ENCODE data around the gene MARCHF5. TPM values are rescaled to one million over a fixed set of nuclear protein-coding genes. Genes with fewer than 3 reads are reported as not detected.

MARCHF5 gene
- 10 to 100 TPM; 12.8 to 26.5 (median 14.1) TPM for total RNA-seq
- polyA plus RNA-seq = 10 to 100 TPM in 1 of 2 donors, 1 to 10 TPM in 1; 4.2 to 11.4 TPM

- no peaks in the 10 kb centered on the region for H3K36me3 ChIP-seq
- peak within 1 kb of the TSS; percentile 57 to 97 (median 95) for H3K4me3 ChIP-seq
- H3K9me3 ChIP-seq = no peaks in the 10 kb centered on the region
- DNase-seq = peak; percentile 97 to 99 (median 97)
- H3K27ac ChIP-seq = peak within 1 kb of the TSS; percentile 71 to 99 (median 92)
- WGBS, 2 donors = 0 to 1% methylated on average over 57 to 79 of the region's 79 CpGs
- peak; percentile 95 to 99 (median 96) for ATAC-seq
- peak; percentile 59 to 70 (median 66) for TF ChIP-seq CTCF (IDR thresholded peaks at IDR 0.05)
- H3K4me1 ChIP-seq = peaks cover 0 to 8% (median 5%) of the 10 kb centered on the region in 3 donors
- H3K27me3 ChIP-seq = no peaks in the 10 kb centered on the region
- FAIRE-seq = no peak
- intact Hi-C loops (cut with DNase I) = loop anchor here in 1 of 3 donors (10.0 kb wide), 1 partner anchor 206 kb away; no protein-coding TSS in a partner anchor
Measured at GRCh38 chr10:92290837-92291615, at the start of gene MARCHF5, which contains the start of gene CPEB3. TSS of gene MARCHF5 (plus strand) at chr10:92291167. CDS start at chr10:92291495, 328 bp downstream. TSS of gene CPEB3 (minus strand) at chr10:92291078. CDS start at chr10:92240350, 50,728 bp downstream.

- TF ChIP-seq CTCF (IDR thresholded peaks at IDR 0.05) = no peak
- ATAC-seq (no peak), FAIRE-seq (no peak), DNase-seq (no peak)
- H3K9me3 ChIP-seq = no peaks in the 10 kb centered on the region
- H3K4me1 ChIP-seq = peaks cover 18 to 32% (median 19%) of the 10 kb centered on the region in 3 donors
- intact Hi-C loops (cut with DNase I) = no loop called here
- no peaks in the 10 kb centered on the region for H3K36me3 ChIP-seq
- whole genome bisulfite sequencing, 2 donors = 2 to 11% methylated on average over 1 of the region's 1 CpG
- peak overlapping the region in 3 of 4 donors; percentile 68 to 85 (median 75) for H3K4me3 ChIP-seq
- H3K27me3 ChIP-seq = no peaks in the 10 kb centered on the region
- H3K27ac ChIP-seq = peak overlapping the region; percentile 47 to 92 (median 86)
Measured at GRCh38 chr10:92241501-92241900, 49.5 kb upstream of the MARCHF5 start.

- H3K36me3 ChIP-seq = no peaks in the 10 kb centered on the region
- no peak for DNase-seq
- H3K27ac ChIP-seq = peak overlapping the region in 2 of 4 donors; percentile 92
- 23 to 26% methylated on average over 2 of the region's 2 CpGs for WGBS, 2 donors
- H3K9me3 ChIP-seq = no peaks in the 10 kb centered on the region
- TF ChIP-seq CTCF (IDR thresholded peaks at IDR 0.05) = no peak
- H3K4me1 ChIP-seq = peaks cover 15 to 25% (median 18%) of the 10 kb centered on the region in 3 donors
- no peak for FAIRE-seq
- intact Hi-C loops (cut with DNase I) = no loop called here
- no peaks in the 10 kb centered on the region for H3K27me3 ChIP-seq
- no peak for ATAC-seq
- peak overlapping the region in 1 of 4 donors; percentile 40 for H3K4me3 ChIP-seq
Measured at GRCh38 chr10:92242380-92242779, 48.6 kb upstream of the MARCHF5 start.

GRCh38 chr10:92242910-92243671 lies 47.9 kb upstream of the MARCHF5 start:
- Histone ChIP-seq H3K9me3 (no peaks in the 10 kb centered on the region), H3K4me3 (peak overlapping the region in 2 of 4 donors; percentile 22 to 40), H3K4me1 (peaks cover 10 to 18% (median 18%) of the 10 kb centered on the region in 3 donors), H3K27ac (peak overlapping the region in 2 of 4 donors; percentile 63 to 92), H3K27me3 (no peaks in the 10 kb centered on the region), H3K36me3 (no peaks in the 10 kb centered on the region)
- peak; percentile 86 for FAIRE-seq
- peak; percentile 49 to 76 (median 62) for DNase-seq
- intact Hi-C loops (cut with DNase I) = no loop called here
- WGBS, 2 donors = 2 to 3% methylated on average over 8 of the region's 8 CpGs
- no peak for TF ChIP-seq CTCF (IDR thresholded peaks at IDR 0.05)
- peak; percentile 41 to 70 (median 53) for ATAC-seq

Measured in pancreas (tissue), 10 donors.